ENCODE results near the gene KCNN2.

- no peak for TF ChIP-seq POLR2A (IDR thresholded peaks at IDR 0.05)
- no peak for TF ChIP-seq CTCF (IDR thresholded peaks at IDR 0.05 in 4 of 5, conservative IDR thresholded peaks at IDR 0.05 in 1 of 5)
Observed at GRCh38 chr5:114390431-114390830, 28.6 kb downstream of the KCNN2 start.
